K562 (cell line): Measurements from ENCODE around the gene CMSS1. TPM values are rescaled to one million over a fixed set of nuclear protein-coding genes. Genes with fewer than 3 reads are reported as not detected.

Experiments
- CHCHD3 ChIP-seq: fragments of 250-450 bp; sonication (Bioruptor Pico); IDR thresholded peaks from 2 replicates; pipeline ENCODE4 v2.1.2; 2022; ENCODE audit warnings: mild to moderate bottlenecking
- CREB5 ChIP-seq: fragments of 250-450 bp; sonication (Bioruptor Pico); IDR thresholded peaks from 2 replicates; pipeline ENCODE4 v1.5.0; 2020; ENCODE audit warnings: mild to moderate bottlenecking
- DACH1 ChIP-seq: fragments of 450-650 bp; IDR thresholded peaks from 2 replicates; pipeline ENCODE4 v1.6.1; 2018; ENCODE audit not compliant: partially characterized antibody
- ETV6 ChIP-seq, 3 experiments: fragments of 150-350 bp in 1 of 3; sonication (generic) in 1 of 3; formaldehyde crosslinking in 1 of 3; IDR thresholded peaks; 2 replicates each; pipeline versions ENCODE4 v1.6.1 to v1.8.0; 2014 to 2022; ENCODE audit warnings: borderline replicate concordance in 2 of 3, low read depth in 2 of 3, antibody characterized with exemption in 1 of 3, low read length in 1 of 3, mild to moderate bottlenecking in 1 of 3, missing genetic modification reagents in 1 of 3
- FOXO4 ChIP-seq: fragments of 450-650 bp; formaldehyde crosslinking; IDR thresholded peaks from 2 replicates; pipeline ENCODE4 v1.4.0; 2020; ENCODE audit warnings: mild to moderate bottlenecking, moderate library complexity
- HDAC1 ChIP-seq, 2 experiments: fragments of 450-650 bp; IDR thresholded peaks; 2 replicates each; pipeline ENCODE4 v1.6.1; 2016 to 2017; ENCODE audit warnings: inconsistent platforms in 1 of 2, mild to moderate bottlenecking in 1 of 2, moderate library complexity in 1 of 2
- HSF4 ChIP-seq: fragments of 250-450 bp; sonication (Bioruptor Pico); IDR thresholded peaks from 2 replicates; pipeline ENCODE4 v2.1.2; 2022; ENCODE audit warnings: mild to moderate bottlenecking, moderate library complexity, borderline replicate concordance
- JUN ChIP-seq, 2 experiments: sonication (generic) in 1 of 2; formaldehyde crosslinking in 1 of 2; IDR thresholded peaks; 2 replicates each; pipeline versions ENCODE4 v1.6.1 to v1.8.0; 2012 to 2022; ENCODE audit warnings: borderline replicate concordance in 2 of 2, mild to moderate bottlenecking in 2 of 2, improper control_type of control experiment in 1 of 2, low read depth in 1 of 2, low read length in 1 of 2, missing genetic modification reagents in 1 of 2
- KDM1A ChIP-seq, 2 experiments: fragments of 450-650 bp; IDR thresholded peaks; 2 replicates each; pipeline ENCODE4 v1.6.1; 2016; ENCODE audit warnings: mild to moderate bottlenecking in 2 of 2
- MLLT1 ChIP-seq, 2 experiments: fragments of 450-650 bp; IDR thresholded peaks; 2 replicates each; pipeline ENCODE4 v1.6.1; 2016
- PCBP1 ChIP-seq: fragments of 200-400 bp; formaldehyde crosslinking; IDR thresholded peaks from 2 replicates; pipeline ENCODE4 v1.6.1; 2018; ENCODE audit warnings: mild to moderate bottlenecking, low read depth, low read length; ENCODE audit not compliant: poor library complexity, severe bottlenecking
- RAD51 ChIP-seq: fragments of 450-650 bp; IDR thresholded peaks from 2 replicates; pipeline ENCODE4 v1.7.1; 2016; ENCODE audit warnings: low read depth, mild to moderate bottlenecking, borderline replicate concordance
- RBFOX2 ChIP-seq: fragments of 200-400 bp; formaldehyde crosslinking; IDR thresholded peaks from 2 replicates; pipeline ENCODE4 v1.6.1; 2017; ENCODE audit warnings: low read depth, mild to moderate bottlenecking, low read length, moderate library complexity
- SMARCB1 ChIP-seq: IDR thresholded peaks from 2 replicates; pipeline ENCODE4 v1.6.1; 2011; ENCODE audit warnings: improper control_type of control experiment, low read depth; ENCODE audit not compliant: insufficient read length
- SMC3 ChIP-seq: conservative IDR thresholded peaks from 2 replicates; pipeline ENCODE4 v1.6.1; 2011; ENCODE audit warnings: low read depth, low read length, improper control_type of control experiment; ENCODE audit not compliant: insufficient read depth
- ZBTB33 ChIP-seq: sonication (generic); formaldehyde crosslinking; IDR thresholded peaks from 2 replicates; pipeline ENCODE4 v1.8.1; 2023; ENCODE audit warnings: mild to moderate bottlenecking, missing genetic modification reagents
- ZBTB43 ChIP-seq: sonication (generic); formaldehyde crosslinking; IDR thresholded peaks from 2 replicates; pipeline ENCODE4 v1.8.0; 2023; ENCODE audit warnings: mild to moderate bottlenecking, missing genetic modification reagents
- ZKSCAN3 ChIP-seq: fragments of 250-450 bp; sonication (Bioruptor Pico); IDR thresholded peaks from 2 replicates; pipeline ENCODE4 v1.4.0; 2020
- ZNF436 ChIP-seq: fragments of 250-450, 450-650 bp; sonication (Bioruptor Pico); formaldehyde crosslinking; IDR thresholded peaks from 2 replicates; pipeline ENCODE4 v1.7.0; 2020; ENCODE audit warnings: mild to moderate bottlenecking
- ZNF507 ChIP-seq: conservative IDR thresholded peaks from 2 replicates; pipeline ENCODE4 v1.6.1; 2017; ENCODE audit warnings: missing genetic modification characterization, missing compliant biosample characterization
- ZSCAN32 ChIP-seq: fragments of 450-650 bp; formaldehyde crosslinking; IDR thresholded peaks from 2 replicates; pipeline ENCODE4 v1.4.0; 2020; ENCODE audit warnings: mild to moderate bottlenecking, moderate library complexity
- polyA plus RNA-seq, 8 experiments: library from polyadenylated mRNA; depleted of rRNA in 4 of 8; stranded (reverse) in 5 of 8; unstranded in 3 of 8; fragments of >200 nt; fragmentation: Nextera tagmentation in 2 of 8; fragmentation: Illumina TruSeq in 1 of 8; extraction: Ambion mirVana in 2 of 8; extraction: Trizol in 1 of 8; gene quantifications; 2 replicates each; pipeline versions ENCODE4 v1.2.1 to v1.2.3, GENCODE V29; 2011 to 2014; ENCODE audit warnings: inconsistent platforms in 1 of 8, missing spikeins in 1 of 8
- total RNA-seq, 7 experiments: library from RNA; depleted of rRNA in 6 of 7; stranded (reverse); fragments of >200 nt in 6 of 7; fragmentation: Illumina TruSeq in 2 of 7; extraction: Trizol in 2 of 7; gene quantifications; 2 replicates each; pipeline versions ENCODE4 v1.2.1 to v1.2.3, GENCODE V29; 2011 to 2021; ENCODE audit warnings: low replicate concordance in 1 of 7

CMSS1 gene
- total and polyA plus RNA-seq, 9 of the 15 experiments (the other 6 are each of a cell fraction or from before 2014, with no cell fraction given) = 46.9 to 109 (median 72.3) TPM

- TF ChIP-seq PCBP1 (no peak), RAD51 (peak; percentile 35; the same call in 1 of the 2 replicates), ZKSCAN3 (CRISPR knock-in tag) (no peak), SMARCB1 (no peak), HSF4 (no peak), ZNF507 (tag) (no peak), ETV6 (IDR thresholded peaks at IDR 0.05; ENCODE audit: borderline replicate concordance in 1 of 2, low read depth in 2 of 2, low read length in 1 of 2) (no peak), ETV6 (CRISPR knock-in tag; IDR thresholded peaks at IDR 0.05; ENCODE audit: borderline replicate concordance) (no peak), KDM1A (IDR thresholded peaks at IDR 0.05) (no peak), SMC3 (peak; percentile 44; the same call in 1 of the 2 replicates), ZBTB43 (no peak), ZBTB33 (no peak), CREB5 (CRISPR knock-in tag) (no peak), DACH1 (no peak), HDAC1 (IDR thresholded peaks at IDR 0.05) (no peak), ZSCAN32 (CRISPR knock-in tag) (no peak), FOXO4 (CRISPR knock-in tag) (no peak), MLLT1 (IDR thresholded peaks at IDR 0.05) (no peak), RBFOX2 (no peak), CHCHD3 (no peak), JUN (IDR thresholded peaks at IDR 0.05; ENCODE audit: borderline replicate concordance, low read depth, low read length) (no peak), JUN (CRISPR knock-in tag; IDR thresholded peaks at IDR 0.05; ENCODE audit: borderline replicate concordance) (no peak), ZNF436 (CRISPR knock-in tag) (no peak)
Observed at GRCh38 chr3:100068826-100069225, 251.2 kb downstream of the CMSS1 start (continued).
